HG02885 (cell line): ENCODE results near the gene SLC6A1.

Experiments used
- ATAC-seq: cut with Tn5 transposase; IDR thresholded peaks from one replicate; pipeline ENCODE4 v1.9.1; 2021; ENCODE audit warnings: mild to moderate bottlenecking; ENCODE audit not compliant: unreplicated experiment, poor library complexity

The SLC6A1 gene

DNA sequence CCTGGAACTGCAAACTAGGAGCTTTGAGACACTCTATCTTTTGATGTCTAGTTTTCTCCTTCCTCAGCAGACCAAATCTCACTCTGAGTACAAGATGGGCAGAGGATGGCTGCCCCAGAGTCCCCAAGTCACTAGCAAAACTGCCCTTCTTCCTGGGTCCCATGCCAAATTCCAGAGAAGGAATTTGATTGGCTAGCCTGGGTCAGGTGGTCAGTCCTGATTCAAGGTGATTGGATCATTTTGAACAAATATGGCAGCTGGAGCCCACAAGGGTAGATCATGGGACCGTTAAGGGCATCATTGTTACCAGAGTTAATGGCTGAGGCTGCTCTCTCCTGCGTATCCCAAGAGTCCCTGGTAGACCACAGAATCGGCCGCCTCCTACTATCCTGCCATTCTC lies 21.7 kb downstream of the SLC6A1 start:
- no peak for ATAC-seq

DNA sequence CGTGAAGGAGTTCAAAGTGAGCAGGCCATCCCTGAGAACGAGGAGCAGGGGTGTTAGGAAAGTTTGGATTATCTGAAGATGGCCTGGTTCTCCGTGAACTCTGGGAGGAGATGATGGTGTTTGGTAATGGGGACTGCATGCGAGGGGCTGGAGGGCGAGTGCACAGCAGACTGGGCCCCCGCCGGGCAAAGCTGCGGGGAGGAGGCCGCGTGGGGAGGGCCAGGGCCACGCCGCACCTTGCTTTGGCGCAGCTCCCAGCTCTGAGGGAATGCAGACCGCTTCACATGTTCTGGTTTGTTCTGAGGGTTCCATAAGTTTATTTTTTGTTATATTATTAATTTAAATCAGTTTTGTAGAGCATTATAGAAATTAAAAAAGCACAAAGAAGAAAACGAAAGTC lies 22.2 kb downstream of the SLC6A1 start:
- no peak for ATAC-seq

DNA sequence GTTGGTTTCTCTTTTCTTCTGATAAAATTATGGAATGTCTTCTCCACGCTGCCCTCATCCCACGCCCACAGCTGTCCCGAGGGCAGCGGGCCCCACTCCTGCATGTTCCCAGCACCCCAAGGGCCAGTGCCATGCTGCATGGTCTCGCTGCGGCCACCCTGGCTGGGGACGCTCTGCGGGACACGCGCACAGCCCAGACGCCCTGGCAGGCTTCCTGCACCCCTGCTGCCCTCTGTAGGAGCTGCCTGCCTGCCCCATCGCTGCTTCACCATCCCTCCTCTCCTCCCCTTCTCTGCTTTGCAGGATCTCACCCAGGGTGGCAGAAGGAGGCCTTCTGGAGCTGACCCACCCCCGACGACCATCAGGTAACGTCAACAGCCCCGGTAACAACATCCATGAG lies 22.8 kb downstream of the SLC6A1 start:
- no peak for ATAC-seq

DNA sequence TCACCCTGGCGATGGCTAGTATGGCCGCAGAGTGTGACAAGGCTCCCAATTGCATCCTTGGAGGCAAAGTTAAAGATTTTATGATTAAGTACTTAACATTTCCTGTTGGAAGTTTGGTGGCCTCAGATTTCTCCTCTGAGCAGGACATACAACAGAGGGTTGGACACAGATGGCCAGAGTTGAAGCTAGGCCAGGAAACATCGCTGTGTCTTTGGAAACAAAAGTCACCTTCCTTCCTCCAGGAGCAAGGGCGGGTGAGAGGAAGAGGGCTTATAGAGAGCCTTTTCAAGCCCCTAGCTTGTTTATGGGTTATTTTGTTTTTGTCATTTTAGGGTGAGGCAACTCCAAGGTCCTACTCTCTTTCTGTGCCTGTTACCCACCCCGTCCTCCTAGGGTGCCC lies 24.2 kb downstream of the SLC6A1 start:
- no peak for ATAC-seq

DNA sequence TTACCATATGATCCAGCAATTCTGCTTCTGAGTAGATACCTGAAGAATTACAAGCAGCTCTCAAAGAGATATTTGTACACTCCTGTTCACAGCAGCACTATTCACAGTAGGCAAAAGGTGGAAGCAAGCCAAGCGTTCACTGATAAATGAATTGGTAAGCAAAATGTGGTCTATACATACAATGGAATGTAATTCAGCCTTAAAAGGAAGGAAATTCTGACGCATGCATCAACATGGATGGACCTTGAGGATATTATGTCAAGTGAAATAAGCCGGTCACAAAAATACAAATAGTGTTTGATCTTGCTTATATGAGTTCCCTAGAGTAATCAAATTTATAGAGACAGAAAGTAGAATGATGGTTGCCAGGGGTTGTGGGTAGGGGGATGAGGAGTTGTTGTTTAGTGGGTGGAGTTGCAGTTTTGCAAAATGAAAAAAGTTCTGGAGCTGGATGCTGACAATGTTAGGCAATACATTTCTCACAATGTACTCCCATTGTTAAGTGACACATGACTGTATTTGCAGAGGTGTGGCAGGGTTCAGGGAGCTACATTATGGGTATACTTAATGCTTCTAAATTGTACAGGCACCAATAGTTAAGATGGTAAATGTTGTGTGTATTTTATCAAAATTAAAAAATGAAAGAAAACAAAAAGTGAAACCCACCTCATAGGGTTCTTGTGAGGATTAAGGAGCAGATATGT lies 26.7 kb downstream of the SLC6A1 start:
- no peak for ATAC-seq

DNA sequence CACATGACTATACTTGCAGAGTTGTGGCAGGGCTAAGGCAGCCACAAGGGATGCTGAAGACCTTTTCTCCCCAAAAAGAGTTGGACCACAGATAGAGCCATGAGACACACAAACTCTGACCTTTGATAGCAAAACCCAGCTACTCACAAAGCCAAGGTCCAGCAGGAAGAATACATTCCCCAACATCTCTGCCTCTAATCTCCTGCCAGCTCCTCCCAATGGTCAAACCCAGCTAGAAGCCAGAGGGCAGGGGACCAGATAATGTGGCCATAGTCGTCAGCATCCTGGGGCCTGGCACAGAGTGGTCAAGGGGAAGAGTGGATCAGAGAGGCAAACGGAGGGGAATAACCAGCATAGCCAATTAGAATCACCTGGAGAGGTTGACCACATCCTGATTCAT lies 28.2 kb downstream of the SLC6A1 start:
- ATAC-seq, result no peak

DNA sequence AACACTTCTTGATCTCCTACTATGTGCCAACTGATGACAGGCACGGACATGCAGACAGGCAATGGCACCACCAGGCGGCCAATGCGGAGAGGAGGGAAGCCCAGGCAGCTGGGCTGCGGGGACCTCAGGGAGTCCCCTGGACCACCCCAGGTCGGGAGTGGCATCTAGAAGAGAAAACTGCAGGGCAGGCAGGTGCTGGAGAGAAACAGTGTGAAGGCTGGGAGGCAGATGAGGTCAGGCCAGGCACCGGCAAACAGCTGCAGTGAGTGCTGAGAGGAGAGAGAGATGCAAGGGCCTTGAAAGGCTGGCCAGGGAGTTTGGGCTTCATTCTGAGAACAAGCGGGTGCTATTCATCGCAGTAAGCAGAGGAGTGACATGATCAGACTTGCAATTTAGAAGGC lies 29.1 kb downstream of the SLC6A1 start:
- ATAC-seq, result no peak

DNA sequence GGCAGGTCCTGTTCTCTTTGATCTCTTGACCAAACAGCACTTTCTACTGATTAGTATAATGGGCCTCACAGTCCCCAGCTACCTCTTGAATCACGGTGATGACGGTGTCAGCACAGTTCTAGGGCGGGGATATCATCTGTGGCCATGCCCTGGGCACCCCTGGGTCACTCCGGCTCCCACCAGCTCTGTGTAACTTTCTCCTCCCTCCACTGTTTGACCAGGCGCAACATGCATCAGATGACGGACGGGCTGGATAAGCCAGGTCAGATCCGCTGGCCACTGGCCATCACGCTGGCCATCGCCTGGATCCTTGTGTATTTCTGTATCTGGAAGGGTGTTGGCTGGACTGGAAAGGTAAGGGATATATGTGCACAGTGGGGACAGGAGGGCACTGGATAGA lies 29.6 kb downstream of the SLC6A1 start:
- ATAC-seq, result no peak

DNA sequence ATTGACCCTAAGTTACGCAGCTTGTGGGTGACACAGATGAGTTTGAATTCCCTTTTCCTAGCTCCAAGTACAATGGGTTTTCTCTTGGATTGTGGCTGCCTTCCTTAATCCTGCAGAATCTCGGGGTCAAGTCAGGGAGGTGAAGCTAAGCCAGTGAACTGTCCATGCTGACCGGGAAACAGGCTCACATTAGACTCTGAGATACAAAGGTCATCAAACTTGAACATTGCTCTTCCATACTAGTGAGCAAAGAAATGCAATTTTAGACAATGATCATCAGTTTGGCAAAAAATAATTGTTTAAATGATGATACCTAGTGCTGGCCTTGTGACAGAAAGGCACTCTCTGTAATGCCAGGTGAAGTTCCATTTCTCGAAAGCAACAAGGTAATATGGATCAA lies 31.6 kb downstream of the SLC6A1 start:
- no peak for ATAC-seq

DNA sequence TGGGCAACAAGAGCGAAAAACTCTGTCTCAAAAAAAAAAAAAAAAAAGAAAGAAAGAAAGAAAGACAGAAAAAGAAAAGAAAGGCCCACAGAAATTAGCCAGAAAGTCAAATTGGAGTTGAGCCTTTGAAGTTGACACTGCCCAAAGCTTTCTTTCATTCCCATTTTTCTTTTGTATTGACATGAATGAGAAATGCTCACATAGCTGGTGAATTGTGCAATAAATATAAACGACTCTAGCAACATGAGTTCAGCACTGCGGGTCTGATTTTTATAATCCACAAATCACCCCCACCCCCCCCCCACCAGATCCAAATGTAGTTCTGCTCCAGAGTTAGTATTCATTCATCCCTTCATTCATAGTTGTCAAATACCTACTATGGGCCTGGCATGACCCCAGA lies 37.4 kb downstream of the SLC6A1 start:
- no peak for ATAC-seq

DNA sequence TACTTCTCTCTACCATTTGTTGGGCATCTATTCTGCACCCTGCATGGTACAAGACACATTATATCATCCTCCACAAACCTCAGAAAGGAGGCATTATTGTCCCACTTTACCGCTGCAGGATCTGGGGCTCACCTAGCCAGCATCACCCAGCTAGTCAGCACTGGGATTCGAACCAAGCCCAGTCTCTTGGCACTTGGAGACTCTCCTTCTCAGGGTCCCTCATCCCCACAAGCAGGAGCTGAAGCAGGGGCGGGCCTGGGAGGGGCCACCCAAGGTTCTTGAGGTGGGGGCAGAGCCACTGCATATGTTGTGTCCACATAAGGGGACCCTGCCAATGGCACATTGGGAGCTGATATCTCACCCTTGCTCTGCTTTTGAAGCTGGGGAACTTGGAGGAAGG lies 41.3 kb downstream of the SLC6A1 start:
- no peak for ATAC-seq

DNA sequence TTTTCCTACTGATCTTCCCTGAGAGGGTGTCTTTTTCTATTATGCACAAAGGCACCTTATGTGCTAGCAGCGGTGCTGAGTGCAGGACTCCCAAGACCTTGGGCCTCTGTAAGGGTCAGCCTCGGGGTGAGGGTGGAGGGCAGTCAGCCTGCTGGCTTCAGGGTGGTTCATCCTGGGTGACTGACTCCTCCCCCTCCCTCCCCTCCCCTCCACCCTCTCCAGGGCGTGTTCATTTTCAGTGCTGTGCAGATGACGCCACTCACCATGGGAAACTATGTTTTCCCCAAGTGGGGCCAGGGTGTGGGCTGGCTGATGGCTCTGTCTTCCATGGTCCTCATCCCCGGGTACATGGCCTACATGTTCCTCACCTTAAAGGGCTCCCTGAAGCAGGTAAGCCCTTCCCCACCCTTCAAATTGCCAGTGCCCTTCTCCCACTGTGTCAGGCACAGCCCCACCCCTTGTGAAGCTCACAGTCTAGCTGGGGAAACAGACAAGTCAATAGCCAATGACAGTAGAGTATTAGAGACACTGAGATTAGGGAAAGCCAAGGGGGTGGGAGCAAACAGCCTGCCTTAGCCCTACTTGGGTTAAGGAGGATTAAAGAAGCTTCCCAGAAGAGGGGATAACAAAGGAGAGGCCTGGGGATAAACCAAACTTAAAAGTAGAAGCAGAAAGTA lies 41.9 kb downstream of the SLC6A1 start:
- ATAC-seq, result no peak

DNA sequence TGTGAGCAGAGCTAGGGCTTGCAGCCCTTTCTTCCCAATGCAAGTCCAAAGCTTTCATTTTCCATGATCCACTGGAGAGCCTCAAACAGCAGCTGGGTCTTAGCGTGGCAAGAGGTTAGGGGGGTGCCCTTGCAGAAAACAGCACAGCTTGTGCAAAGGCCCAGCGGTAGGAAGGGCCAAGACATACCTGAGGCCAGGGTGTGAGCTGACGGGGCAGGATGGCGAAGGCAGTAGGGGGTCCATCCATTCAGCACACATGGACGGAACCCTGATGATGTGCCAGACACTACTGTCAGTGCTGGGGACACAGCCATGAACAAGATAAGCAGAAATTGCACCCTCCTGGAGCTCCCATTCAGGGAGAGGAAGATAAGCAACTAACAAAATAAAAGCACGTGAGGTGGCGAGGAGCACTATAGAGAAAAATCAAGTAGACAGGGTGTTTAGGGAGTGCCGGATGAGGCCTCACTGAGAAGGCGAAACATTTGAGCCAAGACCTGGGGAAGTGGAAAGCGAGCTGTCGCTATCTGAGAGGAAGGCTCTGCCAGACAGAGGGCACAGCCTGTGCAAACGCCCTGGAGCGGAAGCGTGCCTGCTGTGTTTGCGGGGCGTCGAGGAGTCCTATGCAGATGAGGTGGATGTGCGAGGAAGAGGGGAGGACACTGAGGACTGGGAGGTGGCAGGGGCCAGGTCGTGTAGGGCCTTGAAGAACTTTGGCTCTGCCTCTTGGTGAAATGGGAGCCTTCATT lies 43.4 kb downstream of the SLC6A1 start:
- no peak for ATAC-seq

DNA sequence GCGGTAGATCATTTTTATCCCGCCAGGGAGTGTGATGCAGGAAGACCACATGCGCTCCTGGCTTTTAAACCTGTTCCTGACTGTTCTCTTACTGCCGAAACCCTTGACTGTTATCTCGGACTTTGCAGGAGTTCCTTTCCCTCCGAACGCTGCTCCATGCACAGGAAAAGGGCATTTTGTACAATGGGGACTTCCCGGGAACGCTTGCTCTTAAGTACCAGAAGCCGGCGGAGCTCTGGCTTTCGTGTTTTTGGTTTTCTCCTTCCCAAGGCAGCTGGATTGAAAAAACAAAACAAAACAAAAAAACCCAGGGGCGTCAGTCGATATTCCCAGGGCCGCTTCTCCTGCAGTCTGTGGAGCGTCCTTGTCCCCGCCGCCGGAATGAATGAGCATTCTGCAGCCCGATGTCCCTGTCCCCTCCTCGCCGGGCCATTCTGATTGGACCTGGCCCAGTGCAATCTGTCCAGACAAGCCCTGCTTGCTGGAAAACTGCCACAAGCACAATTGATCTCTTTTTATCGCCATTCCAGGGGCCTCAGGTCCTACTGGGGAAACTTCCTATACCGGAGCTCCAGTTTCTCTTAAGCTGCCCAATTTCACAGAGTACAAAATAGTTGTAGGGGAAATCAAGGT lies 44.8 kb downstream of the SLC6A1 start:
- no peak for ATAC-seq

DNA sequence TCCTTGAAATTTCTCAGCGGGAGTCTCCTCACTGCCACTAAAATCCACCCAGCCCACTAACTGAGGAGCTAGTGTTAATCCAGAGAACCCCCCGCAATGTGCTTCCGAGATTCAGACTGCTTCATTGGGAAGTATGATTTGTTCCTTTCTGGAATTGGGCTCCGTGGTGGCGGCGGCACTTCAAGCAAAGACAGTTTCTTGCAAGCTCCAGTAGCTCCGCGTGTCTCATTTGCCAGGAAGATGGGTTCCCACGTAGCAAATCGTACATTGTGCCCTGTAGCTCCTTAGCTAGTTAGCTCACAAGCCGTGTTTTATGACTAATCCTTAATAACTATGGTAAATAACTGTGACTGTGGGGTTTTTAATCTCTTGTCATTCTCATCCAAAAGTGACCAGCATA lies 45.4 kb downstream of the SLC6A1 start:
- no peak for ATAC-seq

DNA sequence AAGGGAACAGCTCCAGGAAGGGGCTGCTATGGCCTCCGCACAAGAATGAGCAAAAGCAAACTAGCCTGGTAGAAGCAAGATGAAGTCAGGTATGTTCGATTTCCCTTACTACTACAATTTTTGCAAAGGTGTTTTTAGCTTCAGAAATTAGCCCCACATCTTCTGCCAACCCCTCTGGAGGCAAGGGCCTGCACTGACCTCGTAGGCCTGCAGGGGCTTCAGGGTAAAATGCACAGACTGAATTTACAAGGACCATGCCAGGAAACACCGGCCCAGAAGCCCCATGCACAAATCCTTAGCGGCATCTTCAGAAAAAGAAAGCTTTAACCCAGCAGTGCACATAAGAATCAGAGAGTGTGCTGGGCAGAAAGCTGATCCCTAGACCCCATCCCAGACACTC lies 53.0 kb downstream of the SLC6A1 start:
- no peak for ATAC-seq

DNA sequence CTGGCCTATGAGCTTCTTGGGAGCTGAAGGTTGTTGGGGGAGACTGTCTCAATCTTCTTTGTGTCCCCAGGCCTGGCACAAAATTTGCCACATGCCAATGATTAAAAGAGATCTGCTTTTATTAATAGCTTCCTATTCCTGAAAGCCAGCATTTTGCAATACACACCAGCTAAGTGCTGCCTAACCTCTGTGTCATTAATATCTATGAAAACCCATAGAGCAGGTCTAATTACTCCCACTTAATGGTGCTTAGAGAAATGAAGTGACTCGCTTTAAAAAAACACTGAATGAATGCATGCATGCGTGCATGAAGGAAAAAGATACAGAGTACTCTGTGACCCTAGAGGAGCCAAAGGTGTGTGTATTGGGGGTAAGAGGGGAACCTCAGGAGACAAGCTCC lies 55.0 kb downstream of the SLC6A1 start:
- no peak for ATAC-seq

DNA sequence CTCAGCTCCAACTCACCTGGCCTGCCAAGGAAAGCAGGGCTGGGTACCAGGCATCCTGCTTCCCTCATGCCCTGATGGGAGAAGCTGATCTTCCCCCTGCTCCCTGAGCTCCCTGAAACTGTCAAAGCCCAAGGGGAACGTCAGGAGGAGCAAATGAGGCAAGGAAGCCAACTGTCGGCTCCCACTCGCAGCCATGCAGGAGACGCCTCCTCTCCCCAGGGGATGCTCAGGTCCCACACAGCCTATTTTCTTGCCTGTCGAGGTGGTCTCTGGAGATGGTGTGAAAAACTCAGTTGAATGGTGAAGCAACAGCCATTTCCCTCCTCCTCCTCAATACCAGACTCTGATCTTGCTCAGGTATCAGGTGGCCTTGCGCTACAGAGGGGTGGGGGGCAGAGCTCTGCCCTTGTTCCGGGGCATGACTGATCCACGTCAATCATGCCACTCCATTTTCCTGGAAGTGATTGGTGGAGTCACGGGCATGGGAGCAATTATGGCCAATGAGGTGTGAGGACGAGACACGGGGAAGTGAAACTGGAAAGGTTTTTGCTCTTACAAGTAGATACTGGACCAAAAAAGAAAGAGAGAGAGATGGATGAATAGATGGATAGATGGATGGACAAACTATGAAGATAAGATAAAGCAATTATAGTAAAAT lies 58.2 kb downstream of the SLC6A1 start:
- no peak for ATAC-seq

DNA sequence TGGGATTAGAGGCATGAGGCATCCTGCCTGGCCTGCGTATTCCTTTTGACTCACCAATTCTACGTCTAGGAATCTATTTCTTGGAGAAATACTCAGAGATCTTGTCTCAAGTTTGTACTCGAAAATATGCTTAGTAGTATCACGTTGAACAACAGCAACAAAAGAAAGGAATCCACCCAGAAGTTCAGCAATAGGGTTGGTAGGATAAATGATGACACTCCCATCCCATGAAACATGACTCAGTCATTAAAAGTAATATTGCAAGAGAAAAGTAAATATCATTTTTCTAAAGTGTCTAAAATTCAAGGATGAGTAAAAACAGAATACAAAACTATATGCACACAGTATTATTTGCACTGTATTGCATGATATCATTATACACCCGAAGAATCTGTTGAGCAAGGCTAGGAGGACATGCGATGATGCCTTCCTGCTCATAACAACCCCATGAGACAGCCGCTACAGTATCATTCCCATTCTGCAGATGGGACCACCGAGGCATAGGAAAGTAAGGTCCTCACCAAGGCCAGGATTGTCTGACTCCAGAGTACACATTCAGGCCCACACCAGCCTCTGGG lies 61.5 kb downstream of the SLC6A1 start:
- no peak for ATAC-seq

DNA sequence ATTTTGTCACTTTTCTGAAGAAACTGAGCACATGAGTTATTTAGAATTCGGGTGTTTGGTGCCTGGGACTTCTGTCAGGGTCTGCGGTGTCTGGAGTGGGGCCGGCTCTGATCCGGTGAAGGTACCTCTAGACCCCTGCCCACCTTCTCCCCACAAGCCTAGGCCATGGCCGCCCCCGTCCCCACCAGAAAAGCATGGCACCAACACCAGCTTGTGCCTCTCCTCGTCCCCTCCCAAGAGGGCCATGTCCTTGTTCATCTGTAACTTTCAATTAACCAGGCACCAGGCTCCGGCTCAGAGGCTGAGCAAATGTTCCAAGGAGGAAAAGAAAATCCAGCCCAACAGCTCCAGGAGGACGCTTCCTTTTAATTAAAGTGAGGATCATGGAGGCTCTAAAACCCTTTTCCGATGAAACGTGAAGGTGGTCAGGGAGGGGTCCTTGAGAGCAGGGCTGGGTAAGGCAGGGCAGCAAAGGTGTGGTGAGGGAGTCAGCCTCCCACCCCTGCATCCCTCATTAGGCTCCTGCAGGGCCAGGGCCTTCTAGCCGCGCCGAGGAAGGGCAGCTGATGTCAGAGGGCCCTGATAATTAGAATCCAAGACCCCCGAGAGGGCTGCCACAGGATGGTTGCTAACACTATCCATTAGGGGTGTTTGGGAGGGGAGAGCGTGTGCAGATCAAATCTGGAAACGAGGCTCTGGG lies 62.3 kb downstream of the SLC6A1 start:
- ATAC-seq, result no peak
